GM12872 (cell line): ENCODE measurements around the gene ACP3.

Experiments
- TF ChIP-seq, protein P1 (sequence below): IDR thresholded peaks from 3 replicates; pipeline ENCODE4 v1.5.1; 2011; ENCODE audit warnings: low read depth, mild to moderate bottlenecking, low read length, moderate library complexity; ENCODE audit not compliant: insufficient read depth

The ACP3 gene

GRCh38 chr3:132326251-132326650 is 9.0 kb downstream of the ACP3 start:
- TF ChIP-seq, protein P1, sequence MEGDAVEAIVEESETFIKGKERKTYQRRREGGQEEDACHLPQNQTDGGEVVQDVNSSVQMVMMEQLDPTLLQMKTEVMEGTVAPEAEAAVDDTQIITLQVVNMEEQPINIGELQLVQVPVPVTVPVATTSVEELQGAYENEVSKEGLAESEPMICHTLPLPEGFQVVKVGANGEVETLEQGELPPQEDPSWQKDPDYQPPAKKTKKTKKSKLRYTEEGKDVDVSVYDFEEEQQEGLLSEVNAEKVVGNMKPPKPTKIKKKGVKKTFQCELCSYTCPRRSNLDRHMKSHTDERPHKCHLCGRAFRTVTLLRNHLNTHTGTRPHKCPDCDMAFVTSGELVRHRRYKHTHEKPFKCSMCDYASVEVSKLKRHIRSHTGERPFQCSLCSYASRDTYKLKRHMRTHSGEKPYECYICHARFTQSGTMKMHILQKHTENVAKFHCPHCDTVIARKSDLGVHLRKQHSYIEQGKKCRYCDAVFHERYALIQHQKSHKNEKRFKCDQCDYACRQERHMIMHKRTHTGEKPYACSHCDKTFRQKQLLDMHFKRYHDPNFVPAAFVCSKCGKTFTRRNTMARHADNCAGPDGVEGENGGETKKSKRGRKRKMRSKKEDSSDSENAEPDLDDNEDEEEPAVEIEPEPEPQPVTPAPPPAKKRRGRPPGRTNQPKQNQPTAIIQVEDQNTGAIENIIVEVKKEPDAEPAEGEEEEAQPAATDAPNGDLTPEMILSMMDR: no peak

GRCh38 chr3:132332082-132332481 is 14.9 kb downstream of the ACP3 start:
- TF ChIP-seq, protein P1: no peak

DNA sequence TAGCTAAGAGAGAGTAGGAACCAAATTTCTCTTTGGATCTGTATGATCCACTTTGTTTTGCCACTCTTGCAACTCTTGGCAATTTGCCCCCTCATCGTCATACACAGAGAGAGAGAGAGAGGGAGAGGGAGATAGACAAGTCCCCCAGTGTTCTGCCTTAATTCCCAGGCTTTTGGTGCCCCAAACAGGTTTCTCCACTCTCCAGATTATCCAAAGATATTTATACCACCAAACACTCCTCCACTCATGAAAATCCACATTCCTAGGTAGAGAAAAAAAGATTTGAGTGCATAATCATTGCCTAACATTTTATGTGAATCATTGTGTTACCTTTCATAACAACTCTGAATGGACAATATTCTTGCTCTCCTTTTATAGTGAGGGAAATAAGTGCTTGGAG is 15.3 kb downstream of the ACP3 start:
- TF ChIP-seq, protein P1: no peak

DNA sequence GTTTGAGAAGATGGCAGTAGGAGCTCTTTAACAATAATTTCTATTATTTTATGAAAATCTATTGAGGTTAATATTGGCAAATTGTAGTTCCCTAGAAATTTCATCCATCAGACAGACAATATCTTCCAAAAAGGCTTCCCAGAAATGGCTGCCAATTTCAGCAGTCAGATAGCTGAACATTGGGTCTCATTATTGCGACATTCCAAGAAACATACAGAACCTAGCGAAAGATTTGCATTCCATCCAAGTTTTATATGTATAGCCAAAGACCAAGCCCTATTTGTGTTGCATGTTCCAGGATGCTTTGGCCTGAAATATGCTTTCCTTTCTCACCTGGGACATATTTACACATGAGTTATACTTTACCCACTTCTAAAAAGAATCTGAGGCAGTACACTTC is 24.5 kb downstream of the ACP3 start:
- TF ChIP-seq, protein P1: no peak

DNA sequence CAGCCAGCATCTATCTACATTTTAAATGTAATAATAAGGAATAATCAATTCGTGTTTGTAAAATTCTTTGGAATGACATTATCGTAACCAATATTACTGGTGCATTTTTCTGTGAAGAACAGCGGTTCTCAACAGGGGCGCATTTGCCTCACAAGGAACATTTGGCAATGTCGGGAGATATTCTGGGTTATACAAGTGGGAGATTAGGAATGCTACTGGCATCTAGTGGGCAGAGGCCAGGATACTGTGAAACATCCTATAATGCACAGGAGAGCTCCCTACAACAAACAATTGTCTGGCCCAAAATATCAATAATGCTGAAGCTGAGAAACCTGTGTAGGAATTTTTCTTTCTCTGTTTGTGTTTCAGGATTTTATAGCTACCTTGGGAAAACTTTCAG is 25.0 kb downstream of the ACP3 start:
- TF ChIP-seq, protein P1: no peak

- TF ChIP-seq, protein P1: no peak
Observed at GRCh38 chr3:132342610-132343009, 25.4 kb downstream of the ACP3 start.

GRCh38 chr3:132343018-132343612 is 25.9 kb downstream of the ACP3 start:
- TF ChIP-seq, protein P1: peak; percentile 77
